AG10803 (cell line): Measurements from ENCODE around the gene CPOX.
"Not testable (repeated sequence)": the region's sequence is repeated elsewhere in the genome, so short reads cannot be mapped to it uniquely, and the experiment has no call there.

Experiments
- DNase-seq: peaks from one replicate; pipeline ENCODE4 v3.0.0; 2010; ENCODE audit warnings: low read depth
- H3K4me3 ChIP-seq: 2 replicates; pipeline ENCODE4 v1.5.1; 2011; ENCODE audit warnings: mild to moderate bottlenecking, low read length, control low read depth
- CTCF ChIP-seq: conservative IDR thresholded peaks from 2 replicates; pipeline ENCODE4 v1.5.1; 2011; ENCODE audit warnings: mild to moderate bottlenecking, low read length, control low read depth, inconsistent platforms

CPOX gene

GRCh38 chr3:98593046-98593936 lies at the start of gene CPOX:
CPOX (minus strand) TSS chr3:98593611; CDS start chr3:98593504, 107 bp downstream.
- DNase-seq = peak; percentile 79
- TF ChIP-seq CTCF = no peak
- peak within 1 kb of the TSS; percentile 78 for H3K4me3 ChIP-seq

- DNase-seq, H3K4me3 ChIP-seq: not testable (repeated sequence)
Observed at GRCh38 chr3:98642769-98643168, 49.4 kb upstream of the CPOX start.

GRCh38 chr3:98641756-98642155 lies 48.3 kb upstream of the CPOX start:
- not testable (repeated sequence) for DNase-seq, H3K4me3 ChIP-seq

DNA sequence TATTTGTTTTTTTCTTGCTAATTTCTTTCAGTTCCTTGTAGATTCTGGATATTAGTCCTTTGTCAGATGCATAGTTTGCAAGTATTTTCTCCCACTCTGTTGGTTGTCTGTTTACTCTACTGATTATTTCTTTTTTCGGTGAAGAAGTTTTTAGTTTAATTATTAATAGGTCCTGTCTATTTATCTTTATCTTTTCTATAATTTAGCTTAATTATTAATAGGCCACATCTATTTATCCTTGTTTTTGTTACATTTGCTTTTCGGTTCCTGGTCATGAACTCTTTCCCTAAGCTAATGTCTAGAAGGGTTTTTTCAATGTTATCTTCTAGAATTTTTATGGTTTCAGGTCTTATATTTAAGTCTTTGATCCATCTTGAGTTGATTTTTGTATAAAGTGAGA lies 45.1 kb upstream of the CPOX start:
- DNase-seq, H3K4me3 ChIP-seq: not testable (repeated sequence)

GRCh38 chr3:98630416-98630815 lies 37.0 kb upstream of the CPOX start:
- no peak for DNase-seq
- no peak overlapping the region for H3K4me3 ChIP-seq
- no peak for TF ChIP-seq CTCF

- H3K4me3 ChIP-seq = no peak overlapping the region
- no peak for DNase-seq
- TF ChIP-seq CTCF = no peak
Observed at GRCh38 chr3:98628317-98628716, 34.9 kb upstream of the CPOX start.

GRCh38 chr3:98626151-98626550 lies 32.7 kb upstream of the CPOX start:
- DNase-seq = no peak
- no peak for TF ChIP-seq CTCF

DNA sequence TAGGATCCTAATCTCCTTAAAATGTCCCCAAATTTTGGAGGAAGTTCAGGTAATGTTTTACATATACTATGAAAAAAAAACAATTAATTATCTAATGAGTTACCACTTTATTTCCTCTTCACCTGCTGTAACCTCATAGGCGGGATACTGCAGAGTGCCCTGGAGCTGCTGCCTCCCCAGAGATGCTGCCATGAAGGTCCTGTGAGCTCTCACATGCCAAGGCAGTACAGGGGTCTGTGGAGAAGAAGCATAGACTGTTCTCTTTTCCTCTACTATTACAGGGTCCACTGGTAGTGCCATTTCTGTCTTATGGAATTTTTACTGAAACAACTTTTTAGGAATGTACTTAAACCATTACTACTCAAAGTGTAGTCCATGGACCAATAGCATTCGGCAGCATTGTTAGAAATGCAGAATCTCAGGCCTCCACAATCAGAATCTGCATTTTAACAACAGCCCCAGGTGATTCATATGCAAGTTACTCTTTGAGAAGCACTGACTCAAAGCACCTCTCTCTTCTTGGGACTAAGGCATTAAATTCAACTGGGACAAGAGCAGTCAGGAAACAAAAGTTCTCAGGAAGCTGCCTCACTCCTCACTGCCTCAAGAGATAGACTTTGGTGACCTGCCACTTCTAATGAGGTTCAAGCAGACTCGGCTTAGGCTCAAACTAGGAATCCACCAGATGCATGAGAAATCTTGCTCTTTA lies 30.3 kb upstream of the CPOX start:
- TF ChIP-seq CTCF = no peak
- no peak for DNase-seq

More at GRCh38 chr3:98626151-98626550, 32.7 kb upstream of the CPOX start:
- H3K4me3 ChIP-seq = no peak overlapping the region

More for the DNA sequence above, 30.3 kb upstream of the CPOX start:
- H3K4me3 ChIP-seq = no peak overlapping the region
